Kidney (tissue), 14 donors: ENCODE data around the gene UTS2R. TPM values are rescaled to one million over a fixed set of nuclear protein-coding genes. Genes with fewer than 3 reads are reported as not detected.
"Not testable (repeated sequence)": the region's sequence is repeated elsewhere in the genome, so short reads cannot be mapped to it uniquely, and the experiment has no call there.

Experiments used
- DNase-seq, 5 donors: peaks; one replicate each; pipeline ENCODE4 v3.0.0-alpha.2; 2013 to 2020
- FAIRE-seq: peaks from 2 replicates; lab custom pipeline; 2012; peaks lifted over from hg19 to GRCh38; lab: Jason Lieb, UNC
- H3K27ac ChIP-seq, 2 donors: one replicate each; pipeline ENCODE4 v1.7.0; 2013; ENCODE audit warnings: low read depth in 2 of 2, low read length in 2 of 2, inconsistent platforms in 1 of 2
- H3K27me3 ChIP-seq: one replicate; pipeline ENCODE4 v1.7.1; 2013; ENCODE audit warnings: low read length, inconsistent platforms; ENCODE audit not compliant: control insufficient read depth, insufficient read depth
- H3K36me3 ChIP-seq, 3 donors: one replicate each; pipeline versions ENCODE4 v1.7.0 to v1.7.1; 2013; ENCODE audit warnings: low read length in 3 of 3, control low read depth in 1 of 3, inconsistent platforms in 1 of 3; ENCODE audit not compliant: insufficient read depth in 3 of 3, control insufficient read depth in 2 of 3
- H3K4me1 ChIP-seq, 3 donors: one replicate each; pipeline versions ENCODE4 v1.7.0 to v1.7.1; 2013; ENCODE audit warnings: low read length in 3 of 3, inconsistent platforms in 1 of 3, low read depth in 1 of 3; ENCODE audit not compliant: control insufficient read depth in 2 of 3, insufficient read depth in 2 of 3
- H3K4me3 ChIP-seq, 3 donors: one replicate each; pipeline versions ENCODE4 v1.7.0 to v1.8.1; 2013; ENCODE audit warnings: low read length in 3 of 3, control low read depth in 1 of 3, inconsistent platforms in 1 of 3
- H3K9ac ChIP-seq, 3 donors: one replicate each; pipeline versions ENCODE4 v1.7.0 to v1.7.1; 2013; ENCODE audit warnings: low read length in 3 of 3, control low read depth in 1 of 3, inconsistent platforms in 1 of 3
- H3K9me3 ChIP-seq, 3 donors: one replicate each; pipeline versions ENCODE4 v1.7.0 to v1.7.1; 2013; ENCODE audit warnings: low read length in 3 of 3, control low read depth in 1 of 3, inconsistent platforms in 1 of 3; ENCODE audit not compliant: control insufficient read depth in 2 of 3, insufficient read depth in 1 of 3
- CTCF ChIP-seq: IDR thresholded peaks from 3 replicates; pipeline ENCODE4 v1.5.1; 2012; ENCODE audit warnings: mild to moderate bottlenecking, moderate library complexity, borderline replicate concordance; ENCODE audit not compliant: insufficient read depth; ENCODE audit errors: extremely low read depth
- intact Hi-C: fragments of 100-400 bp; cut with DNase I; formaldehyde crosslinking; loops from one replicate; pipeline ENCODE4 v1.11.1; 2022
- polyA plus RNA-seq: library from polyadenylated mRNA; stranded (reverse); fragments of 350-450 nt; fragmentation: Illumina TruSeq; extraction: RNeasy Lipid Tissue Mini Kit (QIAGEN cat#74804); gene quantifications from one replicate; pipeline ENCODE4 v1.2.3, GENCODE V29; 2014; ENCODE audit warnings: low read depth, low replicate concordance; ENCODE audit not compliant: insufficient read depth
- total RNA-seq: library from RNA; stranded (reverse); fragmentation: NEBNext Ultra II Directional; extraction: Animal tissue kit (Norgen Biotek cat#: 25700); gene quantifications from one replicate; pipeline ENCODE4 v1.2.1, GENCODE V29; 2021
- donor health status: control.
- donor health status: control.
- donor health status: control.
- donor health status: control.
- donor health status: control.
- donor health status: DM: yes; HTN: yes; CAD: no.
- donor health status: Normal renal cell carcinoma (clear cell type).

The UTS2R gene
- total and polyA plus RNA-seq, 2 donors from 2014 or later = not detected

GRCh38 chr17:82356845-82357355 is 14.7 kb upstream of the UTS2R start:
- Histone ChIP-seq H3K36me3 (no peaks in the 10 kb centered on the region), H3K4me1 (peaks cover 0 to 8% (median 0%) of the 10 kb centered on the region in 3 donors), H3K9me3 (no peaks in the 10 kb centered on the region), H3K27me3 (peaks cover 3% of the 10 kb centered on the region), H3K9ac (no peak overlapping the region), H3K4me3 (no peak overlapping the region), H3K27ac (no peak overlapping the region)
- FAIRE-seq = no peak
- TF ChIP-seq CTCF = no peak
- peak in 1 of 5 donors; percentile 65 for DNase-seq
- intact Hi-C loops = loop anchor here (5.0 to 10.0 kb wide), 2 partner anchors 190 to 418 kb away; no protein-coding TSS in a partner anchor

GRCh38 chr17:82357394-82357793 is 14.2 kb upstream of the UTS2R start:
- no peak overlapping the region for H3K4me3 ChIP-seq
- TF ChIP-seq CTCF = no peak
- FAIRE-seq (no peak), DNase-seq (no peak)
- H3K27me3 ChIP-seq = peaks cover 3% of the 10 kb centered on the region
- peaks cover 0 to 8% (median 0%) of the 10 kb centered on the region in 3 donors for H3K4me1 ChIP-seq
- H3K36me3 ChIP-seq = no peaks in the 10 kb centered on the region
- H3K9ac ChIP-seq = no peak overlapping the region
- H3K27ac ChIP-seq = no peak overlapping the region
- no peaks in the 10 kb centered on the region for H3K9me3 ChIP-seq
- intact Hi-C loops = loop anchor here (5.0 to 10.0 kb wide), 2 partner anchors 190 to 417 kb away; no protein-coding TSS in a partner anchor

DNA sequence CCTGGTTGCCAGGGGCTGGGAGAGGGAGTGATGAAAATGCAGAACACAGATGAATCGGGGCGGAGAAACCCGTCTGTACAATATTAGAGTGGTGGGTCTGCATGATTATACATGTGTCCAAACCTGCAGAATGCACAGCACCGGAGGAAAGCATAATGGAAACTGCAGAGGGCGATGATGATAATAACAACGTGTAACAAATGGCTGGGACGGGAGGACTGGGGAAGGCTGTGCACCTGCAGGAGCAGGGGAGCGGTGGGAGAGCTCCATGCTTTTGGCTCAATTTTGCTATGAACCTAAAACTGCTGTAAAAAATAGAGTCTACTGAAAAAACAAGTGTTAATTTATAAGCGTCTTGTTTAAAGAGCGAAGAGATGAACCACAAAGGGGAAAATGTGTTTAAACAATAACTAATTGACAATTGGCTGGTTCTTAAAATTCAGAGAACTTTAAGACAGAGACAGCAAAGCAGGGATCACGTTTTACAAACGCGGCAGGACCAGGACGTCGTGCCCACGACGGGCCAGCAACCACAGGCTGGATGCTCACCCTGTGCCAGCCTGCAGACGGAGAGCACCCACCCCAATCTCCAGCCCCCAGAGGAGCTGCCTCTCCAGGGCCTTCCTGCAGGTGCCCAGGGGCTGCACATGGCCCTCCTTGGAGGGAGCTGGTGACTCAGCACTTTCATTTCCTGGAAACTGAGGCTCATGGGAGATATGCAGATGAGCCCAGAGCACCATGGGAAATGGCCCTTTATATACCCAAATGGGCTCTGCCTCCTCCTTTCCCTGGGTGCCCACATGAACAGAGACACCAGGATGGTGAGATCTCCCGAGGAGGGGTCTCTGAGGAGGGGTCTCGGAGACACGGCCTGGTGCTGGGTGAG is 12.9 kb upstream of the UTS2R start, which contains the start of gene TEX19:
Gene TEX19, plus strand, starts transcription at position 783 of the 886 bp plus-strand sequence. CDS start 2,904 bp downstream, outside the sequence.
- DNase-seq (no peak), FAIRE-seq (no peak)
- H3K4me3 ChIP-seq = no peak within 1 kb of the TSS
- intact Hi-C loops = loop anchor here (5.0 to 10.0 kb wide), 2 partner anchors 189 to 416 kb away; no protein-coding TSS in a partner anchor
- no peaks in the 10 kb centered on the region for H3K9me3 ChIP-seq
- H3K9ac ChIP-seq = no peak within 1 kb of the TSS
- no peak within 1 kb of the TSS for H3K27ac ChIP-seq
- peaks cover 3% of the 10 kb centered on the region for H3K27me3 ChIP-seq
- no peaks in the 10 kb centered on the region for H3K36me3 ChIP-seq
- no peak for TF ChIP-seq CTCF
- H3K4me1 ChIP-seq = peaks cover 0 to 8% (median 0%) of the 10 kb centered on the region in 3 donors

- H3K4me1 ChIP-seq, FAIRE-seq, H3K4me3 ChIP-seq, H3K27me3 ChIP-seq, H3K9ac ChIP-seq, H3K36me3 ChIP-seq, DNase-seq, H3K27ac ChIP-seq, H3K9me3 ChIP-seq: not testable (repeated sequence)
- intact Hi-C loops = loop anchor here (5.0 to 10.0 kb wide), 2 partner anchors 188 to 415 kb away; no protein-coding TSS in a partner anchor
Observed at GRCh38 chr17:82359451-82360074, 12.0 kb upstream of the UTS2R start.
